HG03108 (cell line): ENCODE results near the gene SIRPG.
"Not testable (repeated sequence)": the region's sequence is repeated elsewhere in the genome, so short reads cannot be mapped to it uniquely, and the experiment has no call there.

Source experiments
- ATAC-seq: cut with Tn5 transposase; IDR thresholded peaks from one replicate; pipeline ENCODE4 v1.9.1; 2021; ENCODE audit warnings: moderate library complexity; ENCODE audit not compliant: unreplicated experiment

The SIRPG gene

DNA sequence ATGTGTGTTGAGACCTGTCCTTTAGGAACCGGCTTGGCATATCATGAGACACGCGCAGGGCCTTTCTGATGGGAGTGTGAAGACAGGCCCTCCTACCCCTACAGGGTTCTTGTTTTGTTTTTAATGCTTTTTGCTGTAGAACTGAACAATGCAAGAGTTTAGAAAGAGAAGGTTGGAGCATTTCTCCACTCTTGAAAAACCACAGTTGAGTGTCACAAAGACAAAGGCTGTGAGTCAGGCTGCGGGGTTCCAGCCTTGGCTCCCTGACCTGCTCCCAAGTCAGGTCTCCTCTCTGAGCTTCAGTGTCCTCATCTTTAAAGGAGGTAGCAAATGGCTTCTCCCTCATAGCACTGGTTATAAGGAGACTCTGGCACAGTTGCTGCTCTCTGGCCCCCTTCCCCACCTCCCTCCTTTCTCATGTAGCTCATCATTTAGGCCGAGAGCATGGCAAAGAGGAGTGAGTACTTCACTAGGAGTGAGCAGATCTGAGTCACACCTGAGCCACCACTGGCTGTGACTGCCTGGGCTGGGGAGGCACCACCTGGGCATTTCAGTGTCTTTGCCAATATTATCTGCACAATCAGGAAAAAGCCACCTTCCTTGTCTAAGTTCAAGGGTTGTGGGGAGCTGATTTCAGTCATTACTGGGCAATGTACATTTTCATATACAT, 48.8 kb downstream of the SIRPG start:
- not testable (repeated sequence) for ATAC-seq

- ATAC-seq: no peak
Observed at GRCh38 chr20:1600736-1601135, 56.8 kb downstream of the SIRPG start.

DNA sequence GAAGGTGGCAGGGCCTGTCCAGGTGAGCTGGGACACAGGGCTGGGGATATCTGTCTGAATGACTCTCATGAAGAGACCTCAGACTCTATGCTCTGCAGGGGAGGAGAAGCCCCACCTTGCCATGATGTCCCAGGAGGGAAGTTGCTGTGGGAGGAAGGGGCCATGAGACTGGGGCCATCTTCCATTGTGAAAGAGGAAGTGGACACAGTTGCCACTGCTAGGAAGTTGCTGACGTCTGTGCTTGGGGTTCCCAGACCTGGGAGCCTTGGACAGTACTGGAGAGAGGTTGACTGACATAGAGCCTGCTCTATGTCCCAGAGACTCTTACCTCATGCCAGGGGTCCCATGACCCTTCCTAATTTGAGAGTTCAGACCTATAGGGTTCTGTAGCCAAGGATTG, 62.2 kb downstream of the SIRPG start:
- ATAC-seq: no peak

- no peak for ATAC-seq
Observed at GRCh38 chr20:1588533-1589460, 68.8 kb downstream of the SIRPG start.

- no peak for ATAC-seq
Observed at GRCh38 chr20:1587781-1588532, 69.6 kb downstream of the SIRPG start.

DNA sequence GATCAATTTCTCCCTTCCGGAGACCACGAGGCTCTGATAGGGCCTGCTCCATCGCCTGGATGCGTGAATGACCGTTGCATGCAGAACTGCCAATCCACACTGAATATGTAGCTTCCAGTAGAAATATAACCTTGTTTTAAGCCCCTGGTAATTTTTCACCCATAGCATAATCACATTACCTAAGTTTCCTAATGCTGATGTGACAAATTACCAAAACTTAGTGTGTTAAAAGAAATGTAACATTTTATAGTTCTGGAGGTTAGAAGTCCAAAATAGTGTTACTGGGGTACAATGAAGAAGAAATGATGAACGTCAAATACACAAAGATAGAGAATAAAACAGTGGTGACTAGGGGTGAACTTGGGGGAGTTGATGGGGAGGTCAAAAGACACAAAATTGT, 78.1 kb downstream of the SIRPG start:
- ATAC-seq: no peak
